OCI-LY3 (cell line): ENCODE data around the gene HIBADH.

ENCODE experiments used
- EZH2phosphoT487 ChIP-seq: fragments of 200-600 bp; shearing (Covaris generic); IDR thresholded peaks from 2 replicates; pipeline ENCODE4 v1.6.1; 2018; ENCODE audit warnings: antibody characterized with exemption, mixed run types, low read depth
- TF ChIP-seq, protein P1 (sequence below): fragments of 200-600, 300-600 bp; sonication (generic); IDR thresholded peaks from 2 replicates; pipeline ENCODE4 v1.5.1; 2014; ENCODE audit warnings: antibody characterized with exemption, low read length, low read depth

DNA sequence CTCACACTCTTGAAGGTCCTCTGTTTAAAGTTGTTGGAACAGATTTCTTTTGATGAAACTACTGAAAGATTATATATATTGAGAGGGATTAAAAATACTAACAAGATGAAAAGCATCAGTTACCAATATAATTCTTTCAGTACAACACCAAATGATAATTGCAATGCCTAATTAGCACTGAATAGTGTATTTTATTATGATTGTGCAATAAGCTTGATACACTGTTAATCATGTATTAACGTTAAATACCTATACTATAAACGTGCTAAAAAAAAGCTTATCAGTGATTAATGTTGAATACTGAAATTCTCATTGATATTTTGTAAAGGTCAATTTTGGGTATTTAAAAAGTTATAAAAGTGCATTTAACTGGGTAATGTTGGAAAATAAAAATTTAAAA is 61.5 kb downstream of the HIBADH start:
- TF ChIP-seq, protein P1, sequence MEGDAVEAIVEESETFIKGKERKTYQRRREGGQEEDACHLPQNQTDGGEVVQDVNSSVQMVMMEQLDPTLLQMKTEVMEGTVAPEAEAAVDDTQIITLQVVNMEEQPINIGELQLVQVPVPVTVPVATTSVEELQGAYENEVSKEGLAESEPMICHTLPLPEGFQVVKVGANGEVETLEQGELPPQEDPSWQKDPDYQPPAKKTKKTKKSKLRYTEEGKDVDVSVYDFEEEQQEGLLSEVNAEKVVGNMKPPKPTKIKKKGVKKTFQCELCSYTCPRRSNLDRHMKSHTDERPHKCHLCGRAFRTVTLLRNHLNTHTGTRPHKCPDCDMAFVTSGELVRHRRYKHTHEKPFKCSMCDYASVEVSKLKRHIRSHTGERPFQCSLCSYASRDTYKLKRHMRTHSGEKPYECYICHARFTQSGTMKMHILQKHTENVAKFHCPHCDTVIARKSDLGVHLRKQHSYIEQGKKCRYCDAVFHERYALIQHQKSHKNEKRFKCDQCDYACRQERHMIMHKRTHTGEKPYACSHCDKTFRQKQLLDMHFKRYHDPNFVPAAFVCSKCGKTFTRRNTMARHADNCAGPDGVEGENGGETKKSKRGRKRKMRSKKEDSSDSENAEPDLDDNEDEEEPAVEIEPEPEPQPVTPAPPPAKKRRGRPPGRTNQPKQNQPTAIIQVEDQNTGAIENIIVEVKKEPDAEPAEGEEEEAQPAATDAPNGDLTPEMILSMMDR: no peak
- TF ChIP-seq EZH2phosphoT487: no peak
